H9 (cell line): ENCODE data around the gene STAT3. TPM values are rescaled to one million over a fixed set of nuclear protein-coding genes. Genes with fewer than 3 reads are reported as not detected.

ENCODE experiments used
- DNase-seq: peaks from one replicate; pipeline ENCODE4 v3.0.0-alpha.2; 2017
- H2AFZ ChIP-seq: one replicate; pipeline ENCODE4 v1.6.1; 2013; ENCODE audit warnings: mild to moderate bottlenecking, low read length, control low read depth, moderate library complexity
- H2AK5ac ChIP-seq: 2 replicates; pipeline ENCODE4 v1.6.1; 2013; ENCODE audit warnings: low read length, control low read depth, mixed read lengths; ENCODE audit not compliant: insufficient read length
- H2BK120ac ChIP-seq: one replicate; pipeline ENCODE4 v1.6.1; 2013; ENCODE audit warnings: low read depth, mild to moderate bottlenecking, low read length, control low read depth, inconsistent platforms; ENCODE audit not compliant: poor library complexity, severe bottlenecking
- H2BK12ac ChIP-seq: 2 replicates; pipeline ENCODE4 v1.6.1; 2013; ENCODE audit warnings: low read length, control low read depth, mixed read lengths, low read depth; ENCODE audit not compliant: insufficient read length
- H2BK15ac ChIP-seq: 2 replicates; pipeline ENCODE4 v1.6.1; 2013; ENCODE audit warnings: low read depth, low read length, control low read depth
- H2BK20ac ChIP-seq: one replicate; pipeline ENCODE4 v1.6.1; 2013; ENCODE audit warnings: low read depth, mild to moderate bottlenecking, low read length, control low read depth, inconsistent platforms; ENCODE audit not compliant: poor library complexity, severe bottlenecking
- H2BK5ac ChIP-seq: 2 replicates; pipeline ENCODE4 v1.6.1; 2013; ENCODE audit warnings: low read length, control low read depth, mixed read lengths; ENCODE audit not compliant: insufficient read length
- H3K14ac ChIP-seq: 2 replicates; pipeline ENCODE4 v1.6.1; 2013; ENCODE audit warnings: low read length, control low read depth; ENCODE audit not compliant: insufficient read depth
- H3K18ac ChIP-seq: 2 replicates; pipeline ENCODE4 v1.6.1; 2013; ENCODE audit warnings: low read depth, mild to moderate bottlenecking, mixed read lengths, low read length, control low read depth; ENCODE audit not compliant: insufficient read length
- H3K23ac ChIP-seq: 2 replicates; pipeline ENCODE4 v1.6.1; 2013; ENCODE audit warnings: low read length, control low read depth, mixed read lengths, low read depth; ENCODE audit not compliant: insufficient read length
- H3K23me2 ChIP-seq: 2 replicates; pipeline ENCODE4 v1.6.1; 2013; ENCODE audit warnings: low read depth, mild to moderate bottlenecking, mixed read lengths, low read length, control low read depth; ENCODE audit not compliant: insufficient read length, poor library complexity, severe bottlenecking
- H3K27ac ChIP-seq: 2 replicates; pipeline ENCODE4 v1.5.1; 2013; ENCODE audit warnings: low read length, control low read depth, mixed read lengths, low read depth; ENCODE audit not compliant: insufficient read length
- H3K27me3 ChIP-seq: 2 replicates; pipeline ENCODE4 v1.6.1; 2013; ENCODE audit warnings: low read length, control low read depth, inconsistent platforms; ENCODE audit not compliant: insufficient read depth
- H3K4ac ChIP-seq: 2 replicates; pipeline ENCODE4 v1.6.1; 2013; ENCODE audit warnings: low read depth, mild to moderate bottlenecking, control low read depth, inconsistent platforms, low read length, moderate library complexity
- H3K4me1 ChIP-seq: 2 replicates; pipeline ENCODE4 v1.6.1; 2013; ENCODE audit warnings: low read length, control low read depth, inconsistent platforms; ENCODE audit not compliant: insufficient read depth
- H3K4me2 ChIP-seq: 2 replicates; pipeline ENCODE4 v1.6.1; 2013; ENCODE audit warnings: low read length, control low read depth, mixed read lengths; ENCODE audit not compliant: insufficient read length, insufficient read depth
- H3K56ac ChIP-seq: 2 replicates; pipeline ENCODE4 v1.6.1; 2013; ENCODE audit warnings: low read depth, mild to moderate bottlenecking, mixed read lengths, low read length, control low read depth; ENCODE audit not compliant: insufficient read length
- H3K79me1 ChIP-seq: 2 replicates; pipeline ENCODE4 v1.6.1; 2013; ENCODE audit warnings: low read depth, mild to moderate bottlenecking, moderate library complexity, low read length, control low read depth, inconsistent platforms; ENCODE audit not compliant: insufficient read depth, poor library complexity, severe bottlenecking
- H3K79me2 ChIP-seq: 2 replicates; pipeline ENCODE4 v1.6.1; 2013; ENCODE audit warnings: low read length, control low read depth, inconsistent platforms; ENCODE audit not compliant: insufficient read depth
- H3K9ac ChIP-seq: 2 replicates; pipeline ENCODE4 v1.6.1; 2013; ENCODE audit warnings: low read length, control low read depth, mixed read lengths; ENCODE audit not compliant: insufficient read length; ENCODE audit errors: extremely low read depth
- H3K9me3 ChIP-seq: one replicate; pipeline ENCODE4 v1.6.1; 2013; ENCODE audit warnings: low read depth, low read length, inconsistent platforms; ENCODE audit not compliant: control insufficient read depth
- H3T11ph ChIP-seq: one replicate; pipeline ENCODE4 v1.6.1; 2013; ENCODE audit warnings: mild to moderate bottlenecking, low read length, control low read depth, inconsistent platforms
- H4K20me1 ChIP-seq: one replicate; pipeline ENCODE4 v1.6.1; 2013; ENCODE audit not compliant: control insufficient read depth, insufficient read length, insufficient read depth
- H4K5ac ChIP-seq: 2 replicates; pipeline ENCODE4 v1.6.1; 2013; ENCODE audit warnings: low read depth, mild to moderate bottlenecking, mixed read lengths, low read length, control low read depth; ENCODE audit not compliant: insufficient read length
- H4K8ac ChIP-seq: replicated peaks from 2 replicates; pipeline ENCODE4 v1.6.1; 2013; ENCODE audit warnings: low read length, control low read depth, mixed read lengths, low read depth; ENCODE audit not compliant: insufficient read length
- H4K91ac ChIP-seq: 2 replicates; pipeline ENCODE4 v1.6.1; 2013; ENCODE audit warnings: low read depth, mild to moderate bottlenecking, moderate library complexity, mixed read lengths, low read length, control low read depth; ENCODE audit not compliant: insufficient read length
- H3K27ac Mint-ChIP-seq, 3 experiments: 2 replicates in 2 of 3; 3 replicates in 1 of 3; pipeline ENCODE4 v1.8.0; 2020 to 2021; ENCODE audit warnings: mixed read lengths in 3 of 3, mild to moderate bottlenecking in 1 of 3, moderate library complexity in 1 of 3
- H3K27me3 Mint-ChIP-seq: 2 replicates; pipeline ENCODE4 v1.8.0; 2021; ENCODE audit warnings: low read depth, mild to moderate bottlenecking, moderate library complexity, mixed read lengths
- H3K36me3 Mint-ChIP-seq, 3 experiments: 2 replicates in 2 of 3; 3 replicates in 1 of 3; pipeline ENCODE4 v1.8.0; 2020 to 2021; ENCODE audit warnings: low read depth in 3 of 3, mixed read lengths in 3 of 3; ENCODE audit not compliant: insufficient read depth in 1 of 3
- H3K4me1 Mint-ChIP-seq, 2 experiments: 2 replicates each; pipeline ENCODE4 v1.8.0; 2020; ENCODE audit warnings: mixed read lengths in 2 of 2
- H3K4me3 Mint-ChIP-seq, 2 experiments: 2 replicates in 1 of 2; 3 replicates in 1 of 2; pipeline ENCODE4 v1.8.0; 2020 to 2021; ENCODE audit warnings: mild to moderate bottlenecking in 2 of 2, mixed read lengths in 2 of 2, moderate library complexity in 1 of 2
- H3K9me3 Mint-ChIP-seq, 2 experiments: 2 replicates in 1 of 2; 3 replicates in 1 of 2; pipeline ENCODE4 v1.8.0; 2020; ENCODE audit warnings: mild to moderate bottlenecking in 2 of 2, mixed read lengths in 2 of 2, moderate library complexity in 1 of 2
- WGBS: extraction: QIAGEN DNeasy Blood & Tissue Kit; methylation state at CpG from one replicate; pipeline ENCODE4 v1.1.7; 2013; ENCODE audit warnings: missing lambda C conversion rate, low lambda C conversion rate, mixed read lengths; ENCODE audit not compliant: insufficient read length; ENCODE audit errors: extremely low coverage; 5-methylcytosine and 5-hydroxymethylcytosine counted together
- total RNA-seq: library from RNA; stranded (reverse); gene quantifications from 2 replicates; pipeline ENCODE4 v1.2.1, GENCODE V29; 2021
- TF ChIP-seq, protein P1 (sequence below): fragments of 200-600 bp; sonication (generic); conservative IDR thresholded peaks from 3 replicates; pipeline ENCODE4 v1.8.0; 2021; ENCODE audit warnings: antibody characterized with exemption, mild to moderate bottlenecking

STAT3 gene
- total RNA-seq, 1 experiment from 2014 or later = 83.2 TPM

DNA sequence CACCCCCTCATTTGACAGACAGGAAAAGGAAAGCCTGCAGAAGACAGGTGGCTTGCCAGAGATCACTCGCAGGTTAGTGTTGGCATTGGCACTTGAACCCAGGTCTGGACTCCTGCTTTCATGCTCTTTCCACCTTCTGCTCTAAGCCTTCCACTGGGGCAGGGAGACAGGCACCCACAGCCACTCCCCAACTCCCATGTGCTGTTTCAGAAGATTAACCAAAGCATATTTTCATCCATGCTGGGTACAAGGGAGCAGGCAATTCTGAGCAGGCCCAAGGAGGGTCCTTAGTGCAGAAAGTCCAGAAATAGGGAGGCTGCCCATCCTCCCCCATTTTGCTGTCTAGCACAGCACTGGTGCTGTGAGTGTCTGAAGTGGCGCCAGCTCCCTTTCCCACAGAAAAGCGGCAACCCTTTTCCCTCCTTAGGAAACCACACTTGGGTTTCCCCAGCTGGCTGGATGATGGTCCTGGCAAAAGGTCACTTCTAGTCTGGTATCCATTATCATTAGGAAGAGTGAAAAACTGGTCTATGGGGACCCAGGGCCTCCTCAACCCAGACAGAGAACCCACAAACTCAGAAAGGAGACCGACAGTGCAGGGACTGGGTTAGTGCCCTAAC is 36.9 kb upstream of the STAT3 start:
- peaks cover 24% of the 10 kb centered on the region for H3K23me2 ChIP-seq
- peak overlapping the region; percentile 30 for H3K18ac ChIP-seq
- H4K91ac ChIP-seq = no peak overlapping the region
- H3K27ac Mint-ChIP-seq = no peak overlapping the region; a peak in 1 of 7 replicates
- H3K4me1 ChIP-seq = peaks cover 2% of the 10 kb centered on the region; the same call in 1 of the 2 replicates
- no peaks in the 10 kb centered on the region for H3K9me3 ChIP-seq
- H4K5ac ChIP-seq = no peak overlapping the region
- no peak overlapping the region for H3K4ac ChIP-seq
- no peak overlapping the region for H2AK5ac ChIP-seq
- H3K4me1 Mint-ChIP-seq = peaks cover 32 to 45% of the 10 kb centered on the region in 2 experiments
- H3K79me2 ChIP-seq = no peaks in the 10 kb centered on the region
- no peaks in the 10 kb centered on the region; a peak in 1 of 5 replicates for H3K9me3 Mint-ChIP-seq
- H2BK5ac ChIP-seq = no peak overlapping the region
- H4K8ac ChIP-seq = no peak overlapping the region
- no peak overlapping the region for H3K4me3 Mint-ChIP-seq
- H2BK12ac ChIP-seq = no peak overlapping the region
- peaks cover 21% of the 10 kb centered on the region for H3K27me3 Mint-ChIP-seq
- H3T11ph ChIP-seq = no peak overlapping the region
- no CpG with 5 or more reads among the region's 4 CpGs for WGBS
- H3K79me1 ChIP-seq = no peaks in the 10 kb centered on the region
- no peak for DNase-seq
- no peak overlapping the region for H2BK120ac ChIP-seq
- no peak overlapping the region for H2BK15ac ChIP-seq
- H3K9ac ChIP-seq = no peak overlapping the region
- TF ChIP-seq, protein P1, sequence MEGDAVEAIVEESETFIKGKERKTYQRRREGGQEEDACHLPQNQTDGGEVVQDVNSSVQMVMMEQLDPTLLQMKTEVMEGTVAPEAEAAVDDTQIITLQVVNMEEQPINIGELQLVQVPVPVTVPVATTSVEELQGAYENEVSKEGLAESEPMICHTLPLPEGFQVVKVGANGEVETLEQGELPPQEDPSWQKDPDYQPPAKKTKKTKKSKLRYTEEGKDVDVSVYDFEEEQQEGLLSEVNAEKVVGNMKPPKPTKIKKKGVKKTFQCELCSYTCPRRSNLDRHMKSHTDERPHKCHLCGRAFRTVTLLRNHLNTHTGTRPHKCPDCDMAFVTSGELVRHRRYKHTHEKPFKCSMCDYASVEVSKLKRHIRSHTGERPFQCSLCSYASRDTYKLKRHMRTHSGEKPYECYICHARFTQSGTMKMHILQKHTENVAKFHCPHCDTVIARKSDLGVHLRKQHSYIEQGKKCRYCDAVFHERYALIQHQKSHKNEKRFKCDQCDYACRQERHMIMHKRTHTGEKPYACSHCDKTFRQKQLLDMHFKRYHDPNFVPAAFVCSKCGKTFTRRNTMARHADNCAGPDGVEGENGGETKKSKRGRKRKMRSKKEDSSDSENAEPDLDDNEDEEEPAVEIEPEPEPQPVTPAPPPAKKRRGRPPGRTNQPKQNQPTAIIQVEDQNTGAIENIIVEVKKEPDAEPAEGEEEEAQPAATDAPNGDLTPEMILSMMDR = no peak
- H2BK20ac ChIP-seq = no peak overlapping the region
- H3K56ac ChIP-seq = no peak overlapping the region
- H3K36me3 Mint-ChIP-seq = peaks cover 0 to 2% (median 0%) of the 10 kb centered on the region in 3 experiments; a peak in 3 of 7 replicates
- H3K27ac ChIP-seq = no peak overlapping the region
- no peaks in the 10 kb centered on the region for H4K20me1 ChIP-seq
- no peak overlapping the region for H3K14ac ChIP-seq
- no peak overlapping the region for H2AFZ ChIP-seq
- no peak overlapping the region for H3K23ac ChIP-seq
- no peaks in the 10 kb centered on the region; the same call in 1 of the 2 replicates for H3K27me3 ChIP-seq
- H3K4me2 ChIP-seq = no peak overlapping the region
